CD4-positive, alpha-beta T cell treated with Interleukin-2 at 100 ng/mL for 4 hours (primary cell): ENCODE measurements around the gene MRTFA.
A peak's percentile ranks its signal among the peaks of the same experiment; 100 is the strongest.

ENCODE experiments used
- DNase-seq: peaks from one replicate; pipeline ENCODE4 v3.0.0-alpha.2; 2020; ENCODE audit warnings: low spot score

MRTFA gene

GRCh38 chr22:40410731-40411505 lies 225.6 kb downstream of the MRTFA start:
- no peak for DNase-seq

DNA sequence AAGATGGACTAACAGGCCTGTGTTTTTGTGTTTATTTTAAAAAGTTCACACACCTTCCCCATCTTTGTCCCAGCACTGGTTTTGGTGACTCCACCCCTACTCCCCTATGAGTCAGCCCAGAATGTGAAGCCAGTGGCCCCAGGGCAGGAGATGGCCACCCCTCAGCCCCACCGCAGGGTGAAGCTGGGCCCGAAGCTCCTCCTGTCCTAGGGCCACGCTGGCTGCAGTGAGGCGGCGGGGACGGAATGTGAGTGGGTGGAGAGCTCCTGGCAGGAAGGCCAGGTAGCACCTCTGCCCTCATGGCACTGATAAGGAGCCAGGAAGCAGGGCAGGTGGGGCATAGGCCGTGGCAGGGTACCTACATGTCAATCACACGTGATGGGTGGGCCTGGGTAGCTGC lies 226.2 kb downstream of the MRTFA start:
- DNase-seq = no peak

GRCh38 chr22:40409613-40410113 lies 226.9 kb downstream of the MRTFA start:
- DNase-seq = no peak

- no peak for DNase-seq
Observed at GRCh38 chr22:40408718-40409612, 227.6 kb downstream of the MRTFA start.

DNA sequence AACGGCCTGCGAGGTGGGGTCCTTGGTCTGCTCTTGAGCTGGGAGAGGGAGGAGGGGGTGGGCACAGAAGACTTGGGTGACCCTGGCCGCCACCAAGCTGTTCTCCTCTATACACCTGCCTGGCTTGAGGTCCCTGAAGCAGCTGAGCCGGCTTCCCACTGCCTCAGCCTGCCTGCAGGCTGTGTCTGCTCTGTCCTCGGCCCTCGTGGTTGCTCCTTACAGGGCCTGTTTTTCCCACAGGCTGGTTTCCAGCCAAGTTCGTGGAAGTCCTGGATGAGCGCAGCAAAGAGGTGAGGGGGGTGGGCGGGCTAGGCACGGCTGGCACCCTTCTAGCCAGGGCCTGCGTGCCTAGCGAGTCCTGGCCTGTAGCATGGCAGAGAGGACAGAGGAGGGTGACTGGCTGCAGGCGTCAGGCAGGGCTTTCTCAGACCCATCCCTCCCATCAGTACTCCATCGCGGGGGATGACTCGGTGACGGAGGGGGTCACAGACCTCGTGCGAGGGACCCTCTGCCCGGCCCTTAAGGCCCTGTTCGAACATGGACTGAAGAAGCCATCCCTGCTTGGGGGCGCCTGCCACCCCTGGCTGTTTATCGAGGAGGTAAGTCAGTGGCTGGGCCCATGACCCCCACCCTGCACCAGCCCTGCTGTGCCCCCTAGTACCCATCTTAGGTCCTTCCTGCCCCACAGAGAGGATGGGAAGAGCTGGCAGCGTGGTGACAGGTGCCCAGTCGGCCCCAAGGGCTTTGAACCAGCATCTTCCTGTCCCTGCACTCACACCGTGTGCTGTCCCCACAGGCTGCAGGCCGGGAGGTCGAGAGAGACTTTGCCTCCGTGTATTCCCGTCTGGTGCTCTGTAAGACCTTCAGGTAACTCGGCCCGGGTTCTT lies 228.4 kb downstream of the MRTFA start:
- no peak for DNase-seq

DNA sequence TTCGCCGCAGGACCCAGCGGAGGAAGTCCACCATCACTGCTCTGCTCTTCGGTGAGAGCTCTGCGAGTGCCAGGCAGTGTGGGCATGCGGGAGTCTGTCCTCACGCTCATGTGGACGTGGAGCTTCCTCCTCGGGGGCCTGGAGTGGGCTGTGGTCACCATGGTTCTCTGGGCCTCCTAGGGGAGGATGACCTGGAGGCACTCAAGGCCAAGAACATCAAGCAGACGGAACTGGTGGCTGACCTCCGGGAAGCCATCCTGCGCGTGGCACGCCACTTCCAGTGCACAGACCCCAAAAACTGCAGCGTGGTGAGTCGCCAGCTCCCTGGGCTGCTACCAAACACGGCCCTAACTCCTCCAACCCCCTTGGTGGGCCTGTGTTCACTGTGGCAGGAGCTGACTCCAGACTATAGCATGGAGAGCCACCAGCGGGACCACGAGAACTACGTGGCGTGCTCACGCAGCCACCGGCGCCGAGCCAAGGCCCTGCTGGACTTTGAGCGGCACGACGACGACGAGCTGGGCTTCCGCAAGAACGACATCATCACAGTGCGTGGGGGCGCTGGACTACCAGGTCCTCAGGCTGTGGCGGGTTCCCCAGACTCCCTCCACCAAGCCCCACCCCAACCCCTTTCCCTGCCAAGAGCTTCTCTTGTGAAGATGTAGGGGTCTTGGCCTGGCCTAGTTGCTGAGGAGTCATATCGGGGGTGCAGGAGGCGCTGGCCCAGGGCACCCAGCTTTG lies 229.3 kb downstream of the MRTFA start:
- no peak for DNase-seq

DNA sequence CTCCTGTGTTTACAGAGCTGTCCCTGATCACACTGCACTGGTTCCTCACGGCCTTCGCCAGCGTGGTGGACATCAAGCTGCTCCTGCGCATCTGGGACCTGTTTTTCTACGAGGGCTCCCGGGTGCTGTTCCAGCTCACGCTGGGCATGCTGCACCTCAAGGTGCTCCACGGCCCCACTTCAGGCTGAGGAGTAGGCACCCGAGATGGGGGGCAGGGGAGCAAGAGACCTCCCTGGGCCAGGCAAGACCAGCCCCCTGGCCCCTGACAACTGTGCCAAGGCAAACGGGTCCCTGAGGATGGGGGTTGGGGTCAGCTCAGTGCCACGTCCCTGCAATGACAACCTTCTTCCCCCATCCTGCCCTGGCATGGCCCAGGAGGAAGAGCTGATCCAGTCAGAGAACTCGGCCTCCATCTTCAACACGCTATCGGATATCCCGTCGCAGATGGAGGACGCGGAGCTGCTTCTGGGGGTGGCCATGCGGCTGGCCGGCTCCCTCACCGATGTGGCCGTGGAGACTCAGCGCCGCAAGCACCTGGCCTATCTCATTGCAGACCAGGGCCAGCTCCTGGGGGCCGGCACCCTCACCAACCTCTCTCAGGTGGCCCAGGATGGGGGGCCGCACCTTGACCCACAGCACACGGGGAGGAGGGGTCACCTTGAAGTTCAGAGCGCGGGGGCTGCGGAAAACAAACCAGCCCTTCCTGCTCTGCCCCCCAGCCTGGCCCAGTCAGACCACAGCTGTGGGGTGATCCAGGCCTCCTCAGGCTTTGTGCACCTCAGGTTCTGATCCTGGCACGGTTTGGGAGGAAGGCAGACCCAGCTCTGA lies 230.2 kb downstream of the MRTFA start:
- DNase-seq = no peak

- no peak for DNase-seq
Observed at GRCh38 chr22:40405178-40406062, 231.1 kb downstream of the MRTFA start.

DNA sequence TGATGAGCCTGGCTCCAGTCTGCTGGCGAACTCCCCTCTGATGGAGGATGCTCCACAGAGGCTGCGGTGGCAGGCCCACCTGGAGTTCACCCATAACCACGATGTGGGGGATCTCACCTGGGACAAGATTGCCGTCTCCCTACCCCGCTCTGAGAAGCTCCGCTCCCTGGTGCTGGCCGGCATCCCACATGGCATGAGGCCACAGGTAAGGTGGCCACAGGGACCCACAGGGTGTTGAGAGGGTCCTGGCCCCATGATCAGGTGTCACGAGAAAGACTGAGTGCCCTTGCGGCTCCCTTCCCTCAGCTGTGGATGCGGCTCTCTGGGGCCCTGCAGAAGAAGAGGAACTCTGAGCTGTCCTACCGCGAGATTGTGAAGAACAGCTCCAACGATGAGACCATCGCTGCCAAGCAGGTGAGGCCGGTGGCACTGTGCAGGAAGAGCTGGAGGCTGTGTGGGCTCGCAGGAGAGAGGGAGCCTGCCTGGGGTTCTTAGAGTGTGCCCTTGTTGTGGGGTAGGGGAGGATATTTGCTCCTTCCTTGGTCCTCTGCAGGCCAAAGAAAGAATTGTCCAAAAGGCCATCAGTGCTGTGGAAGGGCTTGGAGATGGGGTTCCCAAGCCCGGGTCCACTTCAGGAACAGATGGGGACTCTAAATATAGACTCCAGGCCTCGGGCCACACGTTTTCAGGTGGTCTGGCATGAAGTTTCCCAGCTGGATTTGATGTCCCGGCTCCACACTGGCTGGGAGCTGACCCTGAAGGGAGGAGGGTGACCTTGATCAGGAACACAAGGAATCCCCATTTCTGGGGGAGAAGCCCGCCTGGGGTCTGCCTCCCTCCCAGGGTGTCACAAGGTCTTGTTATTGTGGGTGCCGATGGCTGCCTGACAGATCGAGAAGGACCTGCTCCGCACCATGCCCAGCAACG lies 232.0 kb downstream of the MRTFA start:
- no peak for DNase-seq

DNA sequence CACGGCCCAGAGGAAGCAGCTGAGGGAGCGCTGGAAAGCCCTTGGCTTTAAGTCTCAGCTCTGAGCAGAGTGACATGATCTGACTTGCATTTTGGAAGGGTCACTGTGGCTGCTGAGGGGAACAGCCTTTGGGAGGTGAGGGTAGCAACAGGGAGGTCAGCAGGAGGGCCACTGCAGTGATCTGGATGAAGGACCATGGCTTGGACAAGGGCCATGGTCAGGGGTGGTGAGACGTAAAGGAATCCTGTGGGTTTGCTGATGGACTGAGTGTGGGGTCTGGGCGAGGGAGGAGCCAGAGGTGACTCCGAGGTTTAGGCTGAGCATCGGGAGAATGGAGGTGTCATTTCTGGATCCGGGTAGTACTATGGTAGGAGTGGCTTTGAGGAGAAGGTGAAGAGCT lies 232.9 kb downstream of the MRTFA start:
- DNase-seq = no peak

GRCh38 chr22:40403141-40403540 lies 233.4 kb downstream of the MRTFA start:
- DNase-seq = no peak

DNA sequence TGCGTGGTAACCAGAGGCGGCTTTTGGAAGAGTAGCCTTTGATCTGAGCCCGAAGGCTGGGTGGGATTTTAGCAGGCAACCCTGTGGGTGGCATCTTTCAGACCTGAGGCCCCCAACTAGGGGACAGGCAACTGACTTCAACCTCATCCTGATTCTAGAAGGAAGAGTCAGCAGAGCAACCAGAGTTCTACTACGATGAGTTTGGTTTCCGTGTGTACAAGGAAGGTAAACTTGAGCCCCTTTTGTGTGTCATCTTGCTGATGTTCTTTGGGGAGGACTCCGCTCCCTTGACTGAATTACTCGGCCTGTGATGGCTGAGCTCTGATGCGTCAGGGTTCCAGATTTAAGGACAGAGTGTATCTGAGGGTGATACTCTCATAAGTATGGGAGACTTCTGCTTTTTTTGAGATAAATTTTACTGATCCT lies 234.5 kb downstream of the MRTFA start:
- peak; percentile 38 for DNase-seq

- DNase-seq = peak; percentile 77
Observed at GRCh38 chr22:40401532-40401931, 235.0 kb downstream of the MRTFA start.

DNA sequence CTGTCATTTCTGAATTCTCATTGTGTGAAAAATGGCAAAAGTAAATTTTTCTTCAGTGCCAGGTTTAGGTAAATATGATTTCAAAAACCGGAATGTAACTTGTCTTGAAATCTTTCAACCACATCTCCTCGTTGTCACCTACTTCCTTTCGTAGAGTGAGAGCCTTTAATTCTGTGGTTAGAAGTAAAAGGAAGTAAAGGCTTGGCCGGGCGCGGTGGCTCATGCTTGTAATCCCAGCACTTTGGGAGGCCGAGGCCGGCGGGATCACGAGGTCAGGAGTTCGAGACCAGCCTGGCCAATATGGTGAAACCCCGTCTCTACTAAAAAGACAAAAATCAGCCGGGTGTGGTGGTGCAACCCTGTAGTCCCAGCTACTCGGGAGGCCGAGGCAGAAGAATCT lies 236.4 kb downstream of the MRTFA start:
- DNase-seq = peak; percentile 65

DNA sequence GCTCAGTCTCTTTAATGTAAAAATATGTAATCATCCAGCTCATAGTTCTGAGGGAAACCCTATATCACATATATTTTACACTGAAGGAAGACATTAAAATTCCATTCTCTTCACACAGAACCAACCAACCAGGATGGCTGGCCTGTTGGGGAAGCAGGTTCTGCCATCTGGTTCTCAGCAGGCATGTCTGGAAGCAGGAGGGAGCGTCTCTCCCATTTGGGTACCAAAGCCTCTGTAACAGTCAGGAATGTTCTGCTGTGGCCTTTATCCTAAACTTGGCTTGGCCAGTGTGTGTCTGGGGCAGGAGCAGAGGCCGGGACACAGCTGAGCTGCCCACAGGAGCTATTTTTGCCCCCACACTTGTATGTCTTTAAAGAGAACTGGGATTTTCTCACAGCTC lies 236.9 kb downstream of the MRTFA start:
- DNase-seq = no peak

DNA sequence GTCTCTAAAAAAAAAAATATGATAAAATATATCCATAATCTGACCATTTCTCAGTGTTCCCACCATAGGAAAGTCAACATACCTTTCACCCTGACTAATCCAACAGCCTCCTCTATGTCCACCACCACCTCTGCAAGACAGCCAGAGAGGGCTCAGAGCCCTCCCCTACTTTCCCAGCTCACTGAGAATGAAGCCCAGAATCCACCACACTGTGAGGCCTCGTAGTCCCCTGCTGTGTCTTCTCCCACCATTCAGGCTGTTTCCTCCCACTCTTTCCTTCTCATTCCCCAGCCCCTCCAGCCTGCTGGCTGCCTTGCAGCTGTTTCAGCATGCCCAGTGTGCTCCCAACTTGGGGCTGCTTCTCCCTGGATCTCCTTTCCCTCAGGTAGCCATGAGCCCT lies 239.1 kb downstream of the MRTFA start:
- no peak for DNase-seq

DNA sequence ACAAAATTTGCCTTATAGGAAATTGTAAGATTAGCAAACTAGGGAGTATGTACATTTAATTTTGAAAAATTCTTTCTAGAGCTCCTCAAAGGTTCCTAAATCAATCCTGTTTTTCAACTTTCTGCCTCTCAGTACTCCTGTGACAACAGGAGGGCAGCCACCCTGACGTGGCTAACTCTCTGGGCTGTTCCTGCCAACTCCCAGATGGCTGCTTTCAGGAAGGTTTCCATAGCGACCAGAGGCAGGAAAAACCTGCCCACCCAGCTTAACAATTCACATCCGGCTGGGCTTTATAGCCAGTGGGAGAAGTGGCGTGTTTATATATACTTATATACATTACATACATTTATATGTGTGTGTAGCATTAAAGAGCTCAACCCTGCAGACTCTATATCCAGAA lies 239.6 kb downstream of the MRTFA start:
- DNase-seq = no peak

DNA sequence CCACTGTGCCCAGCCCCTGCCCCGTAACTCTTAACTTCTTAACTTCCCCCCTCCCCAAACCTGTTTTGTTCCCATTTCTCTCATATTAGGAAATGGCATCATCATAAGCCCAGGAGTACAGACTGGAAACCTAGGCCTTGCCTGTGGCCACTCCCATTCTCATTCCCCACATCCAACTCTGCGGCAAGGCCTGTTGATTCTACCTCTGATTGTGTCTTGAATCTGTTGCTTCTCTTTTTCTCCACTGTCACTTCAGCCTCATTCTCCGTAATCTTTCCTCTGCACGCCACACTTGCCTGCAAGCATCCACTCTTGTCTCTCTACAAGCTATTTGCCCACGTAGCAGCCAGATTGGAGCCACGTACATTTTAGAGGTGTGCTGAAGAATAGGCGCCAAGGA lies 240.9 kb downstream of the MRTFA start:
- DNase-seq = no peak
